Astrocyte of the hippocampus (primary cell): Measurements from ENCODE around the gene SDR42E2.
"Not testable (repeated sequence)": the region's sequence is repeated elsewhere in the genome, so short reads cannot be mapped to it uniquely, and the experiment has no call there.

ENCODE experiments used
- DNase-seq: peaks from one replicate; pipeline ENCODE4 v3.0.0; 2011; ENCODE audit warnings: low read depth, low spot score

The SDR42E2 gene

DNA sequence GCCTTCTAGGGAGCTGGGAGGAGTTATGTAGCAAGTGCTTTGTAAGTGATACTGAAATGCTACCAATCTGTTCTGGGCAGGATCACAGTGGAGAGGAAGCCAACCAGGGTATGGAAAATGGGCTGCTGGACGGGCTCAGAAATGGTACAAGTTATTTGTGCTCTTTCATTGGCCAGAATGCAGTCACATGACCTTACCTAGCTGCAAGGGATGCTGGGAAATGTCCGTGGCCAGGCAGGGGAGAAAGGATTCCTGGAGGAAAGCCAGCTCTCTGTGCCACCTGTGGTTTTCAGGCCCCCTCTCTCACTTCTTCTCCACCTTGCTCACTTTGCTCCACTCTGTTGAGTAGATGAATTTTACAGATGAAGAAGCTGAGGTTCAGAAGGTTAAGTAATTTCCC lies 48.5 kb downstream of the SDR42E2 start:
- no peak for DNase-seq

DNA sequence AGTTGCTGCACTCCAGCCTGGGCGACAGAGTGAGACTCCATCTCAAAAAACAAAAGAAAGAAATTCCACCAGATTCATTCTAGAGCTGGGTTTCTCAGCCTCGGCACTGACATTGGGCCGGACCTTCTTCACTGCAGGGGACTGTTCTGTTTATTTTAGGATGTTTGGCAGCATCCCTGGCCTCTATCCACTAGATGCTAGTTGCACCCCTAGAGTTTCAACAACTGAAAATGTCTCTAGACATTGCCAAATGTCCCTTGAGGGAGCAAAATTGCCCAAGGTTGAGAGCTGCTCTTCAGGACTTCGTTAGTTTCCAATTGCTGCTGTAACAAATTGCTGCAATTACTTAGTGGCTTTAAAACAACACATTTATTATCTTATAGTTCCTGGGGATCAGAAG lies 50.9 kb downstream of the SDR42E2 start:
- no peak for DNase-seq

DNA sequence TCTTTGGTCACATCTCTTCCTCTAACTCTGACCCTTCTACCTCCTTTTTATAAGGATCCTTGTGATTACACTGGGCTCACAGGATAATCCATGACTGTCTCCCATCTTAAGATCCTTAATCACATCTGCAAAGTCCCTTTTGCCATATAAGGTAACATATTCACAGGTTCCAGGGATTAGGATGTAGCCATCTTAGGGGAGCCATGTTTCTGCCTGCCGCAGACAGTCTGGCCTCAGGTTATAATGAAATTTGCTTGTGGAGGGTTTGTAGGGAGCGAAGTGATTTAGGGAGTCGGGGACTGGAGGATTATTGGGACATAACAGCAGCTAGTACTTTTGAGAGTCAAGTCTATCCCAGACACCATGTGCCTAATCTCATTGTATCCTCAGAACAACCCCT lies 51.5 kb downstream of the SDR42E2 start:
- no peak for DNase-seq

DNA sequence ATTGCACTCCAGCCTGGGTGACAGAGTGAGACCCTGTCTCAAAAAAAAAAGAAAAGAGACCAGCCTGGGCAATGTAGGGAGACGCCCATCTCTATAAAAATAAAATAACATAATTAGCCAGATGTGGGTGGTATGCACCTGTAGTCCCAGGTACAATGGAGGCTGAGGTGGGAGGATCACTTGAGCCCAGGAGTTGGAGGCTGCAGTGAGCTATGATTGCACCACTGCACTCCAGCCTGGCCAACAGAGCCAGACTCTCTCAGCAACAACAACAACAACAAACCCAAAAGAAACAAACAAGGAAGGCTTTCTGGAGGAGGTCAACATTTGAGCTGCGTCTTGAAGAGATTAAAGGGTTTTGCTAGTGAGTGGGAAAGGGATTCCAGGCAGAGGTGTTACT lies 52.1 kb downstream of the SDR42E2 start:
- DNase-seq: no peak

DNA sequence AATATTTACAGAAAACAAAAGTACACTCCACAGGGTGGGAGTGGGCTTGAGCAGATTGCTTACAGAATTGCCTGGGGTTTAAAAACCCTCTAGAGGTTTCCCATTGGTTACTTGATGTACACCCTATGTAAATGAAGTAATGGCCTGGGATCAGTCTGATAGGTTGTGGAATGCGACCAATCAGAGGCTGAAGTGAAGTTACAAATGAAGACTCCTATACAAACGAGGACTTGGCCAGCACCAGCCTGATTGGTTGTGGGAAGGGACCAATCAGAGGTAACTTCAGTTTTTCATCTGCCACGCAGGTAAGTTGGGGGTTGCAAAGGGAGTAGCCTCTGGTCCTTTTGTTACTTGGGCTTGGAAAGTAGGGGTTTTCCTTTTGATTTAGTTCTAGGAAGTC lies 52.6 kb downstream of the SDR42E2 start:
- DNase-seq: no peak

DNA sequence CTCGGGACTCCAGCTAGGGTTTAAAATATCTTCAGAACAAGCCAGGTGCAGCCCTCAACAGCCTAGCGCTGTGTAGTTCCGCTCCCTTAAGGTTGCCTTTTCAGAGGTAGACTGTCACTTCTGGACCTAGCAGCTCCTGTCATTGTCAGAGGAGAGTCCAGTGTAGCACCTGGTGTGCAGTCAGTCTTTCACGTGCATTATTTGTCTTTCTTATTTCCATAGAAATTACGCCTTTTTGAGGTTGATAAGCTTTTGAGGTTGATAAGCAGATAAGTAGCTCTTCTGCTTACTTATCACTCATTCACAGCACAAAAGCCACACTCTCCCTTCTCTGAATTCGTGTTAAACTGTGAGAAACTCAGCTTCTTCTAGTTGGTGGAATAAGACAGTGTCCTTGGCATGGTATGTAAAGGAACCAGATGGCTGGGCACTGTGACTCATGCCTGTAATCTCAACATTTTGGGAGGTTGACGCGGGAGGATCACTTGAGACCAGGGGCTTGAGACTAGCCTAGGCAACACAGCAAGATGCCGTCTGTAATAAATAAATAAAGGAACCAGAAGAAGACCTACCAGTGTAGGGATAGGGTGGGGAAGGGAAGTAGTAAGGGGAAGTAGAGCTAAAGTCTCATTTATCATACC lies 54.0 kb downstream of the SDR42E2 start:
- DNase-seq: no peak

DNA sequence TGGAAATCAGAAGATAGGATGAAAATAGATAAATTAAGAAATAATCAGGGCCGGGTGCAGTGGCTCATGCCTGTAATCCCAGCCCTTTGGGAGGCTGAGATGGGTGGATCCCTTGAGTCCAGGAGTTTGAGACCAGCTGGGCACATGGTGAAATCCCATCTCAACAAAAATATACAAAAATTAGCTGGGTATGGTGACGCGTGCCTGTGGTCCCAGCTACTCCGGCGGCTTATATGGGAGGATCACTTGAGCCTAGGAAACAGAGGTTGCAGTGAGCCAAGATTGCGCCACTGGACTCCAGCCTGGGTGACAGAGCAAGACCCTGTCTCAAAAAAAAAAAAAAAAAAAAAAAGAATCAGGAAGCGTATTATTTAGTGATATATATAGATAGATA lies 54.5 kb downstream of the SDR42E2 start:
- not testable (repeated sequence) for DNase-seq

DNA sequence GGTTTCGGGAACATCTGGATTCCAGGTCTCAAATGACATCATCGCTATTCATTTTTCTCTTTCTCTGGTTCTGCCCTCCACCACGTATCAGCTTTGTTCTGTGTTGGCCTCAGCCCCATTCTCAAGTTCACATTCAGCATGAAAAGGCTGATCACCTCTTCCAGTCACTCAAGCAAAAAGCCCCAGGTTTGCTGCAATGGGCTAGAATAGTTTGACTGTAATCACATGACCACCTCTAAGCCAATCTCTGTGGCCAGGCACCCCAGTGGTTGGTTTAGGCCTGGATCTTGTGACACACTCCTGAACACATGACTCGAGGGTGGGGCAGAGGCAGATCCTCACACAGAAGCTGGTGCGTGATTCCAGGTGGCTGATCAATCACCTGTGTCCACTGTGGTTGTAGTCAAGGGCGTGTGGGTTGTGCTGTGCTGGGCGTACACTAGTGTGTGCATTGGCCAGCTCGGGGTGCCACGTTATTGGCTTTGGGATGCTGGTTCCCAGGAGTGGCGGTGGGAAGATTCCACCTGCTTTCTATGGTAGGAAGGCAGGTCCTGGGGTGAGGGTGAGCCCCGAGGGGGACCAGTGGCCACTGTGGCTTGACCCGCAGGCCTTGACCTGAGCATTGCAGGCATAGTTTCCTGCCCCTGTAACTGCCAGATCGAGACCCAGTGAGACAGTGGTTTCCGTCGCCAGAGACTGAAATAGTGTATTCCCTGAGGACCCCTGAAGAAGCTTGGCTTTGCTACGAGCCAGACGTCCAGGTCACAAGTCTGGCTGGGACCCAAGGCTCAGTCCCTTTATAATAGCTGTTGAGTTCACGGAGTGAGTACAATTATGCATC lies 55.8 kb downstream of the SDR42E2 start:
- no peak for DNase-seq

DNA sequence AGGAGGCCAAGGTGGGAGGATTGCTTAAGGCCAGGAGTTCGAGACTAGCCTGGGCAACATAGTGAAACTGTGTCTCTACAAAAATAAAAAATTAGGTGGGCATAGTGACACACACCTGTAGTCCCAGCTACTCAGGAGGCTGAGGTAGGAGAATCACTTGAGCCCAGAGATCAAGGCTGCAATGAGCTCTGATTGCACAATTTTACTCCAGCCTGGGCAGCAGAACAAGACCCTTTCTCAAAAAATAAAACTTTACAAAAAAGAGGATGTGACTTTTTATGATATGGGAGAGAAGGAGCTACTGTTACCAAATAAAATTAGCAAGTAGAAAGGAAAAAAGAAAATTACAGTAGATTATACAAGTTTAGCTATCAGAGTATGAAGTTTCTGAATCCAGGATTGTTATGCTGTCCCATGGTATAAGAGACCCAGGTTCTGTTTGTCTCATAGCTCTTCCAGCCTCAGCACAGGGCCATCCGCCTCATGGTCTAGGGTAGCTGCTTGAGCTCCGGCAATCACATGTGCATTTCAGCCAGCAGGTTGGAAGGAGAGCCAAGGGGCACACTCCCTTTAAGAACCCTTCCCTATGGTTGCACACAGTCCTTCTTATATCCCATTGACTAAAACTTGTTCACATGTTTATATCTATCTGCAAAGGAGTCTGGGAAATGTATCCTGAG lies 57.2 kb downstream of the SDR42E2 start:
- DNase-seq: no peak

DNA sequence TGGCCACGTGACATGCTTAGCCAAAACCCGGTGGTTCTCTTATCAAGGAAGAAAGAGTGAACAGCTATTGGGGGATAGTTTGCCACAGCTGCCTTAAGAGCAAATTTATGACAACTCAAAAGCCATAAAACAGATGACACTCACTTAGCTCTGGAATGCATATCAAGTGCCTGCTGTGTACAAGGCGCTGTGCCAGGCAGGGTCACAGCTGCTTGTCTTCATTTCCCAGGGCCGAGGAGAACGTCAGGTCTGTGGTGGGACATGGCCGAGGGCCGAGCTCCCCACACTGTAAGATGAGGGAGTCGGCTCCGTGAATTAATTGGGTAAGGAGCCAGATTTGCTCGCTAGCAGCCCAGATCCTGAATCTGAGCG lies 57.7 kb downstream of the SDR42E2 start:
- no peak for DNase-seq

DNA sequence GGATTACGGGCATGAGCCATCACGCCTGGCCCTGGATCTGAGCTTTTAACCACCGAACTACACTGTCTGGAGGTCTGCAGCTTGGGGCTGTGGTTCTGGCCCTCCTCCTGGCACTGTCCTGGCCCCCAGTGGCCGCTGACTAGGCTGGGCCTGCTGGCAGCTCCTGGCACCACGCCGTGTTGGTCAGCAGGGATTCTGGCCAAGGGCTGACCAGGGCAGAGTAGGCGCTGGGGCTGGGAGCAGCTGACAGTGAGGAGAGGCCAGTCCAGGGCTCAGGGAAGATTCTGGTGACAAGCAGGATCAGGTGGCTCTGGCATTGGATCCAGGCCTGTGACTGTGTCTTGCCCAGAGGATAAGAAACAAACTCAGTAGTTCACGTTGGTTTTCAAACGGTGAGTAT lies 58.4 kb downstream of the SDR42E2 start:
- no peak for DNase-seq

DNA sequence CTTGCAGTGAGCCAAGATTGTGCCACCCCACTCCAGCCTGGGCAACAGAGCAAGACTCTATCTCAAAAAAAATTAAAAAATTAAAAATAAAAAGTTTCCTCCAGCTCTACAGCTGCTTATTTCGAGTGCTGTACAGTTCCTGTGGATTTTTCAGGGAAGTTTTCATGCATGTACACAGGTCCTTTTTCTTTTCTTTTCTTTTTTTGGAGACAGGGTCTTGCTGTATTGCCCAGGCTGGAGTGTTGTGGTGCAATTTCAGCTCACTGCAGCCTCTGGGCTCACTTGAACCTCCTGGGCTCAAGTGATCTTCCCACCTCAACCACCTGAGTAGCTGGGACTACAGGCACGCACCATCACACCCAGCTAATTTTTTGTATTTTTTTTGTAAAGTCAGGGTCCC lies 59.7 kb downstream of the SDR42E2 start:
- DNase-seq: no peak

DNA sequence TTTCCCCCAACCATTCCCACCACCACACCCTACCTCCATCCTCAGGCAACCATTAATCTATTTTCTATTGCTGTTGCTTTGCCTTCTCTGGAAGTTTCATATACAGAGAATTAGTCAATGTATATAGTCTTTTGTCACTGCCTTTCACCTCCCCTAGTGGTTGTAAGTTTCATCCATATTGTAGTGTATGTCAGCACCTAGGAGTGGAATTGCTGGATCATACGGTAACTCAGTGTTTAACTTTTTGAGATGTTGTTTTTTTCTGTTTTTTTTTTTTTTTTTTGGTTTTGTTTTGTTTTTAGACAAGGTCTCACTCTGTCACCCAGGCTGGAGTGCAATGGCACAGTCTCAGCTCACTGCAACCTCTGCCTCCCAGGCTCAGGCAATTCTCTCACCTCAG lies 60.7 kb downstream of the SDR42E2 start:
- no peak for DNase-seq

DNA sequence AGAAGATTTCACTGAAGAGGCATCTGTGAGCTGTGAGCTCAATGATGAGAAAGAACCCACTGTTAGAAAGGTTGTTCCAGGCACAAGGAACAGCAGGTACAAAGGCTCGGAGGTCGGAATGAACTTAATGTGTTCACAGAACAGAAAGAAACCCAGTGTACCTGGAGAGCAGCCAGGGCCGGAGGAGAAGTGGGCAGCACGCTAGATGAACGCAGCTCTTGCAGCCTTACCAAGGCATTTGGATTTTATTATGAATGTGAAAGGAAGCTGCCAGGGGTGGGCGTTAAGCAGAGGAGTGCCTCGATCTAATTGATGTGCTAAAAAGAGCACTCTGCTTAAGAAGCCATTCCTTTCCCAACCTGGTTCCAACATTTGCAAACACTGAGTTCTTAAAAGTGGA lies 62.8 kb downstream of the SDR42E2 start:
- DNase-seq: no peak

DNA sequence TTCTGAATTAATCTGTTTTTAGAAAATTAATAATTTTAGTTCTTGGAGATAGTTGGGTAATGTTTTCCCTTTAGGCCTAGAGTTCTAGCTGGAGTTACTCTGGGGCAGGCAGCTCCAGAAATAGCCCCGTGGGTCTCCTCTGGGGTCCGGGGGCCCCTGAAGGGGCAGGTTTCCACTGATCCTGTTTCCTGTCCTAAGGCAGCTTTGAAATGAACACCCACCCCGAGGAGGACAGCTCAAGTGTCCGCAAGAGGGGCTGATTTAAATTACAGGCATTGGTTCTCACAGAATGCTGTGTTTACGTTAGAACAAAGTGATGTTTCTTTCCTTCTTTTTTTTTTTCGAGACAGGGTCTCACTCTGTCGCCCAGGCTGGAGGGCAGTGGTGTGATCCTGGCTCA lies 67.6 kb downstream of the SDR42E2 start:
- DNase-seq: no peak

DNA sequence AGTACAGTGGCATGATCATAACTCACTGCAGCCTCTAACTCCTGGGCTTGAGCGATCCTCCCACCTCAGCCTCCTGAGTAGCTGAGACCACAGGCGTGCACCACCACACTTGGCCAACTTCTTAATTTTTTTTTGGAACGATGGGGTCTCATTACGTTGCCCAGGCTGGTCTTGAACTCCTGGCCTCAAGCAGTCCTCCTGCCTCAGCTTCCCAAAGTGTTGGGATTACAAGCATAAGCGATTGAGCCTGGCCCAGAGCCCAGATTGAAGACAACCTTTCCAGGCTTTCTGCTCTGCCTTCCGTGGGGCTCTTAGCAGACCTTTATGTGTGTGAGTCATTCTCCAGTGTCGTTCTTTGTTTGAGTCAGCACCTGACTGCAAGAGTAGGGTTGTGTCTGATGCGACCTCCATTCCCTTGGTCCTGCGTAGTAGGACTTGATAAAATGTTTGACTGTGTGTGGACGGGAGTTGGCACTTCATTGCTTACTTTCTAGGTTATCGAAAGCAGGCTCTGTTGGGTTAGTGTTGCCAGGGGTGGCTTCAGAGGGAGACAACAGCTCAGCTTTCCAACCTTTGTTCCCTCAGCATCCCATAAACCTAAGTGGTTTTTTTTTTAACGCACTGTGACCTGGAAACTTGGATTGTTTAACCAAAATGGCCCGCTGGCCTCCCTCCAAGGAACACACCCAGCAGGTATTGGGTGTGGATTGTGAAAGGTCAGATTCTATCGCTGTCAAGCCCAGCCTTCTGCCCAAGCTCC lies 70.2 kb downstream of the SDR42E2 start:
- peak; percentile 30 for DNase-seq

DNA sequence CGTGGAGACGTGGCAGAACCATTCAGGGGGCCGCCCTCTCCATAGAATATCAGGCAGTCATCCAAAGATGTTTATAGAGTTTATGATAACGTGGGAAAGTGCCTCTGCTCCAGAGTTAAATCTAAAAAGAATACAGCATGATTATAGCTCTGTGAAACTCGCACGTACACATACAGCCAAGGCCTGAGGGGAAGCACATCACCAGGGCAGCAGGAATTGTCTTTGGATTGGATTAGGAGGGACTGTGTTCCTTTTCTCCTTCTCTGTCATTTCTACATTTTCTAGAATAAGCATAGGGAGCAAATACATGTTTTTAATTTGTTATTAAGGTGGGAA lies 70.7 kb downstream of the SDR42E2 start:
- no peak for DNase-seq

DNA sequence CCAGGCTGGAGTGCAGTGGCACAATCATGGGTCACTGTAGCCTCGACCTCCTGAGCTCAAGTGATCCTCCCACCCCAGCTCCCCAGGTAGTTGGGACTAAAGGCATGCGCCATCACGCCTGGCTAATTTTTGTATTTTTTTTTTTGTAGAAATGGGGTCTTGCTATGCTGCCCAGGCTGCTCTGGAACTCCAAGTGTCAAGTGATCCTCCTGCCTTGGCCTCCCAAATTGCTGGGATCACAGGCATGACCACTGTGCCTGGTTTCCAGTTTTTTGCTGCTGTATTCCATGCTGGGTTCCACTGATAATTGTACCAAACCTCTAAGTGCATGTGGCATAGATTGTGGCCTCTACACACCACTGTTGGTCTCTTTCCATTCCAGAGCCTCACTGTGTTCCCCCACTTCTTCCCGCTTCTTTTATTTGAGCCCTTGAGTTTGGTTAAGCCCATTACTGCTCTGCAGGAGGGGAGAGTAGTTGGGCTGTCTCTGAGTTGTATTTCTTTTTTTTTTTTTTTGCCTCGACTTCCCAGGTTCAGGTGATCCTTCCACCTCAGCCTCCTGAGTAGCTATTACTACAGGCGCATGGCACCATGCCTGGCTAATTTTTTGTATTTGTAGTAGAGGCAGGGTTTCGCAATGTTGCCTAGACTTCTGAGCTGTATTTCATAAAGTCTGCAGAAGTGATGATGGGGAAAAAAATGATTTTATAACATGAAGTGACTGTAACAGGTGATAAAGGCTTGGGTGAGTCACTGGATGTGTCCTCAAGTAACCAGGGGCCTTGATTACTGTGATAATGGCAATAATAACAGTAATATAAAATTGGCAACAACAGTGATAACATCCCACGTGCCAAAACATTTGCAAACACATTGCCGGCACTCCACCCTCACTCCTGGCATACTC lies 73.8 kb downstream of the SDR42E2 start:
- no peak for DNase-seq

DNA sequence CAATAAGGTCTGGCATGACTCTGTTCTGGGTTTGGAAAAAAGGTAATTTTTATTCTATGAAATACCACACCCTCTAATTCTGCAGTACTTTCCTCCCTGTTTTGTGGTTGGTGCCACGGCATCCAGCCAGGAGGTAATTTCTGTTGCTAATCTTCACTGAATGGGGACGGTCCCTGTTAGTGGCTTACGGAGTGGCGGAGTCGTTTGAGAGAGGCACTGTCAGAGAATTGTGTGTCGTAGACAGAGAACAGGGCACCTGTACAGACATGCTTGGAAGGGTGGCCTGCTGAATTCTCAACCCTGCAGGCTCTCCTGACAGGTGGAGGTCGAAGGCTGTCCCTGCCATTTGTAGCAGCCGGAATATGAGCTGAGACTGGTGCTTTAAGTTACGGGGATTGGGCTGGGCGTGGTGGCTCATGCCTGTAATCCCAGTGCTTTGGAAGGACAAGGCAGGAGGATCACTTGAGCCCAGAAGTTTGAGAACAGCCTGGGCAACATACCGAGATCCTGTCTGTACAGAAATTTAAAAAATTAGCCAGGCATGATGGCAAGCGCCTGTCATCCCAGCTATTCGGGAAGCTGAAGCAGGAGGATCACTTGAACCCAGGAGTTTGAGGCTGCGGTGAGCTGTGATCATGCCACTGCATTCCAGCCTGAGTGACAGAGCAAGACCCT lies 77.0 kb downstream of the SDR42E2 start:
- DNase-seq: no peak

DNA sequence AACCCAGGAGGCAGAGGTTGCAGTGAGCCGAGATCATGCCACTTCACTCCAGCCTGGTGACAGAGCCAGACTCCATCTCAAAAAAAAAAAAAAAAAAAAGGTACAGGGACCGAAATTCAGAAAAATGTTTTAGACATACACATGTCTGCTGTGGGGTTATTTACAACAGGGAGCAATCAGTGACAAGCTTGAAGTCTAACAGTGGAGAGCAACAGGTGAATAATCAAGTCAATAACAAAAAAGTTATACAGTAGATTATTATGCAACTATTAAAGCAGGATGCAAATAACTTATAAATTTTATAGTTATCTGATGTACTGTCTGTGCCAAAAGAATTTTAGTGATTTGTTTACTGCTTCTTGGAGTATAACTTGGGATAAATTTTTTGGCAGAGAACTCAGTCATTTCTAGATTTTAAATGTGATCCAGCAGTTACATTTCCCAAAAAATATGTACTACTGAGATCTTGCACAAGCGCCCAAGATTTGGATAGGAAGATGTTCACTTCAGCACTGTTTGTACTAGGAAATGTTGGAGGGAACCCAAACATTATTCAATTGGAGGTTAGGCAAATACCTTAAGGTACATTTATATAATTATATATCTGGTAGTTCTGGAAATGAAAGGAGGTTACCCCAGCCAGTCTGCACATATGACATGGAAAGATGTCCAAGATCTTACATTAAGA lies 77.9 kb downstream of the SDR42E2 start:
- no peak for DNase-seq
